Peyer's patch (tissue), 4 donors: ENCODE data around the gene FAM234B.

Experiments
- POLR2A ChIP-seq, 2 donors: fragments of 450-650 bp; IDR thresholded peaks; one replicate each; pipeline ENCODE4 v1.5.1; 2017; ENCODE audit warnings: antibody characterized with exemption in 2 of 2, mild to moderate bottlenecking in 2 of 2, moderate library complexity in 2 of 2
- TF ChIP-seq, protein P1 (sequence below), 6 experiments: fragments of 450-650 bp in 4 of 6; fragments of 200-600 bp in 2 of 6; sonication (generic) in 1 of 6; IDR thresholded peaks; one replicate each; pipeline ENCODE4 v1.5.1; 2017 to 2019; ENCODE audit warnings: antibody characterized with exemption in 6 of 6, mild to moderate bottlenecking in 3 of 6, moderate library complexity in 1 of 6

DNA sequence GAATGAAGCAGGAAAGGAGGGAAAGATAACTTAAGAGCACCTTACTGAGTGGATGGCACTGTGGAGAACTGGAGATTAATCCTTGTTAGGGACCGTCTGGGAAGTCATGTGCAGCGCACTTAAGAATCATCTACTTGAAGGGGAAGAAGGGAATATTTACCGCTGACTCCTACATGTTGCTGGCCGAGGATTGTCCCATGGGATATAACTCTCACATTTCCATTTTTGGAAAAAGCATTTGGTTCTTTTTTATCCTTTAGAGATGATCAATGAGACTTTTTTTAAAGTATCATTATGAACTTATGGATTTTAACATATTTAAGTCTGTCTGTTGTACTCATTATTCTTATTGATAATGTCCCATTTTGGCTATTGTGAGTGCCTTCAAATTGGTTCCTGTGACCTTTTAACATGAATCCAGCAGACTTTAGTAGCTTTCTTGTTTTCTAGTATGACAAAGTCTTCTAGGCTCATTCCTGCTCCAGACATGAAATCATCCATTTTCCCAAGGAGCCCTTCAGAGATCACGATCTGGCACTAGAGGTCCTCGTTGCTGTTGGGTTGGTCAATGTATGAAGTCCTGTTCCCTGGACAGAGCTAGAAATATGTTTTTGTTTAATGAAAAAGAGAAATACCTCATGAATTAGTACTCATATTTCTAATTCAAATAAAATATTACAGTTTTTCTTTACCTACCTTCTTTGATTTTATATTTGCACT lies 20.2 kb upstream of the FAM234B start:
- TF ChIP-seq POLR2A (IDR thresholded peaks at IDR 0.05), result no peak
- TF ChIP-seq, protein P1, sequence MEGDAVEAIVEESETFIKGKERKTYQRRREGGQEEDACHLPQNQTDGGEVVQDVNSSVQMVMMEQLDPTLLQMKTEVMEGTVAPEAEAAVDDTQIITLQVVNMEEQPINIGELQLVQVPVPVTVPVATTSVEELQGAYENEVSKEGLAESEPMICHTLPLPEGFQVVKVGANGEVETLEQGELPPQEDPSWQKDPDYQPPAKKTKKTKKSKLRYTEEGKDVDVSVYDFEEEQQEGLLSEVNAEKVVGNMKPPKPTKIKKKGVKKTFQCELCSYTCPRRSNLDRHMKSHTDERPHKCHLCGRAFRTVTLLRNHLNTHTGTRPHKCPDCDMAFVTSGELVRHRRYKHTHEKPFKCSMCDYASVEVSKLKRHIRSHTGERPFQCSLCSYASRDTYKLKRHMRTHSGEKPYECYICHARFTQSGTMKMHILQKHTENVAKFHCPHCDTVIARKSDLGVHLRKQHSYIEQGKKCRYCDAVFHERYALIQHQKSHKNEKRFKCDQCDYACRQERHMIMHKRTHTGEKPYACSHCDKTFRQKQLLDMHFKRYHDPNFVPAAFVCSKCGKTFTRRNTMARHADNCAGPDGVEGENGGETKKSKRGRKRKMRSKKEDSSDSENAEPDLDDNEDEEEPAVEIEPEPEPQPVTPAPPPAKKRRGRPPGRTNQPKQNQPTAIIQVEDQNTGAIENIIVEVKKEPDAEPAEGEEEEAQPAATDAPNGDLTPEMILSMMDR (IDR thresholded peaks at IDR 0.05), result peak in 3 of 6 experiments; percentile 50 to 68 (median 64)
